ENCODE measurements around the gene TMEM201.
A peak's percentile ranks its signal among the peaks of the same experiment; 100 is the strongest.

Gene TMEM201

GRCh38 chr1:9601942-9602793 lies 13.5 kb downstream of the TMEM201 start:
- H3K27me3 ChIP-seq: no peaks in the 10 kb centered on the region
- no peaks in the 10 kb centered on the region for H3K9me3 ChIP-seq
- peaks cover 45% of the 10 kb centered on the region for H3K36me3 ChIP-seq
- TF ChIP-seq, protein P1, sequence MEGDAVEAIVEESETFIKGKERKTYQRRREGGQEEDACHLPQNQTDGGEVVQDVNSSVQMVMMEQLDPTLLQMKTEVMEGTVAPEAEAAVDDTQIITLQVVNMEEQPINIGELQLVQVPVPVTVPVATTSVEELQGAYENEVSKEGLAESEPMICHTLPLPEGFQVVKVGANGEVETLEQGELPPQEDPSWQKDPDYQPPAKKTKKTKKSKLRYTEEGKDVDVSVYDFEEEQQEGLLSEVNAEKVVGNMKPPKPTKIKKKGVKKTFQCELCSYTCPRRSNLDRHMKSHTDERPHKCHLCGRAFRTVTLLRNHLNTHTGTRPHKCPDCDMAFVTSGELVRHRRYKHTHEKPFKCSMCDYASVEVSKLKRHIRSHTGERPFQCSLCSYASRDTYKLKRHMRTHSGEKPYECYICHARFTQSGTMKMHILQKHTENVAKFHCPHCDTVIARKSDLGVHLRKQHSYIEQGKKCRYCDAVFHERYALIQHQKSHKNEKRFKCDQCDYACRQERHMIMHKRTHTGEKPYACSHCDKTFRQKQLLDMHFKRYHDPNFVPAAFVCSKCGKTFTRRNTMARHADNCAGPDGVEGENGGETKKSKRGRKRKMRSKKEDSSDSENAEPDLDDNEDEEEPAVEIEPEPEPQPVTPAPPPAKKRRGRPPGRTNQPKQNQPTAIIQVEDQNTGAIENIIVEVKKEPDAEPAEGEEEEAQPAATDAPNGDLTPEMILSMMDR (IDR thresholded peaks at IDR 0.05; ENCODE audit: low read depth, low read length): no peak
- no peak for DNase-seq
- peaks cover 9% of the 10 kb centered on the region for H3K4me1 ChIP-seq
- no peak overlapping the region for H3K4me3 ChIP-seq (ENCODE audit: low read depth, low read length)

- TF ChIP-seq, protein P1 (IDR thresholded peaks at IDR 0.05; ENCODE audit: low read depth, low read length): no peak
- Histone ChIP-seq H3K4me3 (ENCODE audit: low read depth, low read length) (no peak overlapping the region), H3K9me3 (no peaks in the 10 kb centered on the region), H3K4me1 (peaks cover 7% of the 10 kb centered on the region), H3K27me3 (no peaks in the 10 kb centered on the region), H3K36me3 (peaks cover 39% of the 10 kb centered on the region)
- DNase-seq: no peak
Measured at GRCh38 chr1:9602794-9603167, 14.1 kb downstream of the TMEM201 start.

DNA sequence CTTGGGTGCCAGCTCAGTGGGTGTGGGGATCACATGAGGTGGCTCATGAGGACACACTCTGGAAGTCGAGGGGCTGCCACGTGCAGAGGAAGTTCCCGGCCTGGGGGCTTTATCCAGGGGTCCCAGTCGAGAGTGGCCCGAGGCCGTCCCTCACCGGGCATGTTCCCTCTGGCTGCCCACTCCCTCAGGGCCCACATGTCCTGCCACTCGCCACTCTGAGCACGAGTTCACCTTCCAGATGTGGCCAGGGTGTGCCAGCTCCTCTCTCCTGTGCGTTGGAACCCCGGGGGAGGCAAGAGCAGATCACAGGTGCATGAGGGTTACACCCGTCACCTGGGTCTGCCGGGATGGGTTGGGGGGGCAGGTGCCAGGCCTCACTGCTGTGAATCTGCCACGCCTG lies 14.6 kb downstream of the TMEM201 start:
- H3K4me3 ChIP-seq (ENCODE audit: low read depth, low read length): no peak overlapping the region
- TF ChIP-seq, protein P1 (IDR thresholded peaks at IDR 0.05; ENCODE audit: low read depth, low read length): no peak
- peaks cover 34% of the 10 kb centered on the region for H3K36me3 ChIP-seq
- peaks cover 7% of the 10 kb centered on the region for H3K4me1 ChIP-seq
- H3K27me3 ChIP-seq: no peaks in the 10 kb centered on the region
- no peaks in the 10 kb centered on the region for H3K9me3 ChIP-seq
- DNase-seq: no peak

DNA sequence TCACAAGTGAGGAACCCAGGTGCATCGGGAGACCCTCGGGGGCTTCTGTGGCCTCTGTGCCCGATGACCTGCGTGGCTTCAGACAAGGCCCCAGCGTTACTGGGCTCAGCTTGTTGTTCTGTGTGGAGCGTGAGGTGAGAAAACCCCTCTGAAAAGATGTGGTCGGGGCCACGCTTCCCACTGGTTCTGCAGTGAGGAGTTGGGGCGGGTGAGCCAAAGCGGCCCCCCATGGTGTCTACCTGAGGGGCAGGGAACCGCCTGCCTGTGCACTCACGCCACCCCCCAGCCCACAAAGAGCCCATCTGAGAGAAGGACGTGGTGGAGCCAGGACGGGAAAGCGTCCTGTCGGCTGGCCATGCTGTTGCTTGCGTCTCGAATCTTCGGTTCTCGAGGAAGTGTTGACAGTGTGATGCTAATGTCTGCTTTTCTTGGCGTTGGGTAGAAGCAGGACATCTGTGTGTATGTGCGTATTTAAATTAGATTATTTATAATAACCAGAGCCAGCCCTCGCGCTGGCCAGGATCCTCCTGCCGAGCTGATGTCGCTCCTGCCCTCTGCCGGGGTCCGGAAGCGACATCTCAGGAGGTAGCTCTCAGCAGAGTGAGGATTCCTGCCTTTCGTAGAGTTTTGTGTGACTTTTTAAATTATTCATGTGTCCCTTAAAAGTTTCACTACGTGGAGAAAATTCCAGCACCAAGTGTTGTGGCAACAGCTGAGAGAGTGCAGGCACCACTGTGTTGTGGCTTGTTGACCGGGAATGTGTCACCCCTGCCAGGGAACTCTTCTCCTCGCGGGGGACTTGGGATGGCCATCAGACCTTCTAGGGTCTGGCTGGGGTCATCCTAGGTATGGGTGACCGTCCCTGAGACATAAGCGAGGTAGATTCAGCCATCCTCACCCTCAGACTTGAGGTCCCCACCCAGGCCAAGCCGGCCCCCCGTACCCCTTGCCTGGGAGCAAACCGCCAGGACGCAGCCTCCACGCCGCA lies 15.3 kb downstream of the TMEM201 start:
- peaks cover 35% of the 10 kb centered on the region for H3K36me3 ChIP-seq
- DNase-seq: peak; percentile 66
- peaks cover 7% of the 10 kb centered on the region for H3K4me1 ChIP-seq
- no peaks in the 10 kb centered on the region for H3K9me3 ChIP-seq
- no peak overlapping the region for H3K4me3 ChIP-seq (ENCODE audit: low read depth, low read length)
- H3K27me3 ChIP-seq: no peaks in the 10 kb centered on the region
- TF ChIP-seq, protein P1 (IDR thresholded peaks at IDR 0.05; ENCODE audit: low read depth, low read length): peak; percentile 40

- no peak for DNase-seq
- Histone ChIP-seq H3K4me3 (ENCODE audit: low read depth, low read length) (no peak overlapping the region), H3K36me3 (peaks cover 30% of the 10 kb centered on the region), H3K4me1 (peaks cover 7% of the 10 kb centered on the region), H3K9me3 (no peaks in the 10 kb centered on the region), H3K27me3 (no peaks in the 10 kb centered on the region)
- TF ChIP-seq, protein P1 (IDR thresholded peaks at IDR 0.05; ENCODE audit: low read depth, low read length): no peak
Measured at GRCh38 chr1:9604836-9605235, 16.1 kb downstream of the TMEM201 start.

All from BE2C (cell line).